GM19328 (cell line): Measurements from ENCODE around the gene KRTAP6-3.

Experiments
- ATAC-seq: cut with Tn5 transposase; IDR thresholded peaks from one replicate; pipeline ENCODE4 v1.9.1; 2021; ENCODE audit warnings: mild to moderate bottlenecking, moderate library complexity; ENCODE audit not compliant: unreplicated experiment

The KRTAP6-3 gene, protein sequence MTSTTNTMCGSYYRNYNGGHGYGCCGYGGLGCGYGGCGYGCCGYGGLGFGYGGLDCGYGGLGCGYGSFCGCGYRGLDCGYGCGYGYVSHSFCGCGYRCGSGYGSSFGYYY

DNA sequence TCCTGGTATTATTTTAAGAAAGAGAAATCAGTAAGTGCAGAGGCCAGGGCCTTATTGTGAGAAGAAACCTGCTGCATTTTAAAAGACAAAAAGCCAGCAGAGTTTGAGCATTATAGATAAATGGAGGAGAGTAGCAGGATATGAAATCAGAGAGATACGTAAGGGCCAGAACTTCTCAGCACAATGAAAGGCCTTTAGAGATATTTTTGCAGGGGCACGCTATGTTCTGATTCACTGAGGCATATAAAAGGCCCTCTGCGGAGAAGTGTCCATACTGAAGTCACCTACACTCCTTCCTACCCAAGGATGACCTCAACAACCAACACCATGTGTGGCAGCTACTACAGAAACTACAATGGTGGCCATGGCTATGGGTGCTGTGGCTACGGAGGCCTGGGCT lies at the start of gene KRTAP6-3:
TSS of gene KRTAP6-3 (plus strand) at position 301 of the 400 bp plus-strand sequence. CDS start at position 307, 6 bp downstream.
- ATAC-seq = no peak

DNA sequence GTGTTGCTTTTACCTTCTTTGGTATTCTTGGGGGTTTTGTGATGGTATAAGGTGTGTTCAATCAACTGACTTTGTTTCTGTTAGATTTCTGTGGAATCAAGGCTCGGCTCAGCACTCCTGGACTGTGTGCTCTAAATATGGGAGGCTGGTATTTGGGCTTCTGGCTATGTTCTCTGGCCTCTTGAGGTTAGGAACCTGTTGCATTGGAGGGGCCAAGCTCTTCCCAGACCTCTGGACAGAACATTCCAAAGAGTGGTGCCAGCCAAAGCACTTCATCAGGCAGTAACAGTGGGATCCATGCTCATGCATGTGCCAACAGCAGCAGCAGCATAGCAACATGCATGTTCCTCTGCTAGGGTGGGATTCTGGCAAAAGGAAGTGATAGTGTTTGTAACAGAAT lies 39.5 kb upstream of the KRTAP6-3 start:
- ATAC-seq = no peak

DNA sequence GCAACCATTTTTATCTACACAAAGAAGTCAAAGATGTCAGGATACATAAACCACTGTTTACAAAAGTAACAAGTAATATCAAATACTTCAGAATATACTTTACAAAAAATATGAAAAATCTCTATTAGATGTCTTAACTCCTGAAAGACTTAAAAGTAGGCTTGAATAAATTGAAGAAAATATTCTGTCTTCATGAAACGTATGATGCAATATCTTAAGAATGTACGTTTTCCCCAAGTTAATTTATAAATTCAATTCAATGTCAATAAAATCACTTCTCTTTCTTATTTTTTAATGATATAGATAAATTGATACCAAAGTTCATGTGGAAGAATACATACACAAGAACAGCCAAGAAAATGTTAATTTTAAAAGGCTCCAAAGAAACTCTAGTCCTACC lies 37.1 kb upstream of the KRTAP6-3 start:
- no peak for ATAC-seq

DNA sequence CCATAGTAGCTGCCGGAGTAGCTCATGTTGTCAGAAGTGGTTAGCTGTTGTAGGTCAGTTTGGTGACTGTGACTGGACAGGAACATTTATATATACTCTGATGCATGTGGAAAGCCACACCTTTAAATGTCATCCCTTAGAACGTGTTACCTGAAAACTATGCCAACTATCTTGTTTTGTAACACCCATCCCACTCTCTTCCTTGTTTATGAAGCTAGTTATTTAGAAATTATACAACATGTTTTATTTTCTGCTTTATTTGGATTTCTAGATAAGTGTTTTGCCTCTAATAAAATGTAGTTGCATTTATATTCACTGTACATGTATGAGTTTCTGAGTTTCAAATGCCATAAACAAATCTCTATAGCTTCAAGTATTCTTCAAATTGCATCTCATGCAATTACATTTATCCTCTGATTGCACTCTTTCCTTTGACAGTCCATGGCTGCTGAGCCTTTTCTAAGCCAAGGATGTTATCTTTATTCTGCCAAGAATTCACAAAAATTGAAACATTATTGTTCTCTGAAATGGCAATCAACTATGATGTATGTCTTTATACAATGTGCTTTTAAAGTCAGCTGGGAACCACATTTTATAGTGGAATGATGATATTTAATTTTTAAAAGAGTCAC lies 30.9 kb upstream of the KRTAP6-3 start, which contains the start of gene KRTAP19-7:
TSS of gene KRTAP19-7 (minus strand) at position 51 of the 632 bp plus-strand sequence. CDS start at position 26, 25 bp downstream.
- no peak for ATAC-seq

DNA sequence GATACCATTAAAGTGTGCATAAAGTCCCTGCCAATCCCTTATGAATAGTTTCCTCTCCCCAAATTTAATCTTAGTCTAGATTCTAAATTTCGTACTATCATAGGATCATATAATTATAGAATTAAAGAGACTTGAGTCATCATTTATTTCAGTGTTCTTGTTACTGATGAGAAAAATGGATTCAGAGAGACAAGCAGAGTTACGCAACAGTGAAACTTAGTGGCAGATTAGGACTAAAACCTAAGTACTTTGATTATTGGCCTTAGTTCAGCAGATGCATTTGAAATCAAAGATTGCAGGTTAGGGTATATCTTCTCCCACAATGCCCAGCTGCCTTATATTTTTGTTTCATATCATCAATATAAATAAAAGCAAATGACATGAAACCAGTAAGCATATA lies 30.3 kb upstream of the KRTAP6-3 start:
- no peak for ATAC-seq

DNA sequence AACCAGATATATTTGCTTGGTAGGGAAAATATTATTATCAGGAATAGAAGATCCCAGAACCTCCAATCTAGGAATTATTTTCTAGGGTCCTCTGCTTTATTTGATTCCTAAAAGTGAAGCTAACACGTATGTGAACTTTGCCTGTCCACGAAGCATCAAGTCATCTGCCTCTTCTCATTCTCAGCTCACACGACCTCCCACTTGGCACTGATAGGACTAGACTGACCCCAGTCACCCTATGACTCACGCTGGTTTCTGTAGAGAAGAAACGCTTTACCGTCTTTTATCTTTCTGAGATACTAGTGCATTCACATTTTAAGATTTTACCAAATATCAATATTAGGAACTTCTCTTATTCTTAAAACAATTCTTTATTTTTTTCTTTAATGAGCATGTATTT lies 29.2 kb upstream of the KRTAP6-3 start:
- ATAC-seq = no peak

DNA sequence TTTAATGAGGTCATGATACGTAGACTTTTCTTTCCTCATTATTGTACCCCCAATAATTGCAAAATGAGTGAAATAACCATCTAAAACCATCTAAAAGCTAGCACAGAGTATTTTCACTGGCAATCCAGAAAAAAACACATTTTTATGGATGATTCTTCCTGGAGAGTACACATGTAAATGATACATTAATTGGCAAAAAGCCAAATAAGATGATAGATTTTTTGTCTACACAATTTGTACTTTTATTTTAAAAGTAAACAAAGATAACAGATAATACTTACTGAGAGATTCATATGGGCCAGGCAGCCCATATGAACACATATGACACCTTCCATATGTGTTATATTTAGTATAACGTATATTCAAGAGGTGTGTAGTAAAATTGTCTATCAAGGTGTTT lies 28.6 kb upstream of the KRTAP6-3 start:
- ATAC-seq = no peak

DNA sequence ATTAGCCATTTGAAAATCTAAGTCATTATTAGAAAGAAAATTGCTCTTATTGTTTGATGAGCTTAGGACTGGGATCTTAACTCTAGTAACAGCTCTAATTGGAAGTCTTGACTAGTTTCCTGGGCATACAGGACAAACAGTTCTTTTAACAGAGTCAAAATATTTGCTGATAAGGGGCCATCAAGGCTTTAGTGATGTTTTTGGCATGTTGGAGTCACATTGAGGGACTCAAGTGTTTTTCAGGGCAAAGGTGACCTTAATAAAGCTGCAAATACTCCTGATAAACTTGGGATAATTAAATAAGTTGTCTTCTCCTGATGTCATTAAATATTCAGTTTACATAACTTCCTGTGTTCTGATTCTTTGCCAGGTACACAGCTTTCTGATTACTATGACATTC lies 24.6 kb upstream of the KRTAP6-3 start:
- no peak for ATAC-seq

DNA sequence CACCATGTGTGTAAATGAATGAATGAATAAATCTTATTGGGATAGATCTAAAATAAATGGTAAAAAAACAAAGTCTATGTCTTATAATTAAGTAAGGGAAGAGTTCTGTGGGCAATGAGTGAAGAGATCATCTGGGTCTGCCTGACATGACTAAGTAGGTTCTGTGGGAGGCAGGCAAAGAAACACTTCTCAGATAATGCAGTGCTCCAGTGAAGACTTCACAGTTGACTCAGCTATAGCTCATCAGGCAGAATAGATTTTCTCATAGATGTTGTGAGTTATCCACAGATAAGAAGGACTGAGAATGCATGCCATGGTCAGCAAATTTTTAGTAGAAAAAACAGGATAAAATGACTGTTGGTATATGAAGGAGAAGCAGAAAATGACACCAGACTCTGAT lies 14.5 kb upstream of the KRTAP6-3 start:
- ATAC-seq = no peak

DNA sequence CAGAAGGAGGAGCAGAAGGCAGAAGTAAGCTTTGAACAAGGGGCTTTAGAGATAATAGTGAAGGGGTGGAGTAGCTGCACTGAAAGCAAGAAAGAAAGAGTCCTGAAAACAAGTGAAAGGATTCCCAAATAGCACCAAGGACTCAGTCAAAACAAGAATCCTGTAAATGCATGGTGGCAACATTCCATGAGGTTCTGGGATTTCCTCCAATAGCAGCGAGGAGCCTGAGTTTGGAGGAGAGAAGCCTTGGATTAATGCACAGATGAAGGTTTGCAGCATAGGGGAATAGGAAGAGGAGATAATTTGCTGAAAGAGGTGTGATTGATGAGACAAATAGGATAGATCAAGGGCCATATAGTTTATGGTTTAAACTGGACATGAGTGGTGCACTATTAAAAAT lies 12.9 kb upstream of the KRTAP6-3 start:
- ATAC-seq = no peak

DNA sequence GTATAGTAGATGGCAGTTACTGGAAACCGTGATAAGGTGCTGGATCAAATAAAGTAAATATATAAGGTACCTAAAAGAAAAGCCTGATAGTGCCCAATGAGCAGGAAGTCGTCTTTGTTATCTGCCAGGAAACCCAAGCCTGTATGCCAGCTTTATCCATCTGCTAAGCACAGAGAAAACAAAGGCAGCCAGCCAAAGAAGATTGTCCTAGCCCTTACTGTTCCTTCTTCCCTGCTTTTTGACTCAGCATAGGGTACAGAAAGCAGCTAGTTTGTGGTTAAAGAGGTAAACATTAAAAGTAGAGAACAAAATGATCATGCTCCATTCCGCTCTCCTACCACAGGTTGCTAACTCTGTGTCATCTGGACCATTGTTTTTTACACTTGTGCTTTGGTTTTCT lies 12.1 kb upstream of the KRTAP6-3 start:
- no peak for ATAC-seq

DNA sequence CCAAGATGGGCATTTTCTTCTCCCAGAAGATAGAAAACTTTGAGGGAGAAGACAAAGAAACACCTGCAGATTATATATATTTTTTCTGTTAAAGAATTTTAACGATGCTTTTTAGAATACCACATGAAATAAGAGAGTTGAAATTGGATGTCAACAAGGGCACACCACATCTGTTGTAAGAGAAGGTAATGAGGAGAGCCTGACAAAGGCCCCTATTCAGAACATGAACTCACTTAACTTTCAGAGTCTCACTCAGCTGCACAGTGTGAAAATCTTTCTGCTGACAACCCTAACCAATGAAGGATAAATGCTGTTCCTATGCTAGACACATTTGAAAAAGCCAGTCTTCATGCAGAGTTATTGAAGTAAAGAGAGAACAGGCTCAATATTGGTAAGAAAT lies 9.4 kb upstream of the KRTAP6-3 start:
- no peak for ATAC-seq

DNA sequence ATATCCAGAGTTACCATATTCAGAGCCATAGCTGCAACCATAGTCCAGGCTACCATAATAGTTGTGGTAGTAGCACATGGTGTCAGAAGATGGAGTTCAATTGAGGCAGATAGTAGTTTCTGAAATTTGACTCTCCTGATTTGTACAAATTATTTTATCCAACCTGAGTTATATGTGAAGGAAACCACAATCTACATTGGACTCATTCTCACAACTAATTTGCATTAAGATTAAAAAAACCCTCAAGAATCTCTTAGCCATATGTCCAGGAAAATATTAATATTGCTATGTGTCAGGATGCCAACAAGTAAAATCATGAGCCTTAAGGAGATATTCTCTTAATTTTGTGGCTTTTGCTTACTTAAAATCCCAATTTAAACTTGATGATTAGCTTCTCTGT lies 1.9 kb upstream of the KRTAP6-3 start, which contains the start of gene KRTAP22-2:
TSS of gene KRTAP22-2 (minus strand) at position 101 of the 400 bp plus-strand sequence.
- ATAC-seq = no peak

DNA sequence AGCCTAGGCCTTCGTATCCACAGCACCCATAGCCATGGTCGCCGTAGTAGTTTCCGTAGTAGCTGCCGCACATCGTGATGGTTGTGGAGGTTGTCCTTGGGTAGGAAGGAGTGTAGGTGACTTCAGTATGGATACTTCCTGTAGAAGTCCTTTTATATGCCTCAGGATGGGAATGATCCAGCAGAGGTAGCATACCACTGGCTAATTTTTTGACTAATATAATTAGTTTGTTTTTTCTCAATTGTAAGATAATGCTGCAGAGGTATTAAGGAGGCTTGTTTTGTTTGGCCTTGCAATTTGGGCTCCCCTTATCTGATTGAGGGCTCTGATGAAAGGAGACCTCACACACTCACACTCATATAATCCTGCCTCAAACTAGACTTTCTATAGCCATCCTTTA lies 6.6 kb downstream of the KRTAP6-3 start, which contains the start of gene KRTAP6-2:
TSS of gene KRTAP6-2 (minus strand) at position 101 of the 400 bp plus-strand sequence. CDS start at position 73, 28 bp downstream.
- ATAC-seq = no peak

DNA sequence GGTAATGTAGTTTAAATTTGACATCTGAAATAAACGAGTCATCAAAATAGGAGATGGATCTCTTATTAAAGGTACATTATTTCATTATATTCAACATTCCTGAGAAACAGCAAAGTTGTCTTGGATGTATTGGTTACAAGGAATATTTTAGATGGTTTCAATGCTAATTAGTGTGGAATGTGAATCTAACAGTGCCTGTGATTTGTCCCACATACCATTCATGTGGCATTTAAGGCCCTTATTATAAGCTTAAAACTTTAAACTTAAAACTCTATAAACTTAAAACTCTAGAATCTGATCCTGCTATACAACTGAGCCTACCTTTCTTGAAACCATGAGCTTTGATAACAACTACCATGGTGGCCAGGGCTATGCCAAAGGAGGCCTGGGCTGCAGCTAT lies 8.5 kb downstream of the KRTAP6-3 start, which contains the start of gene KRTAP22-1:
TSS of gene KRTAP22-1 (plus strand) at position 301 of the 400 bp plus-strand sequence.
- no peak for ATAC-seq

DNA sequence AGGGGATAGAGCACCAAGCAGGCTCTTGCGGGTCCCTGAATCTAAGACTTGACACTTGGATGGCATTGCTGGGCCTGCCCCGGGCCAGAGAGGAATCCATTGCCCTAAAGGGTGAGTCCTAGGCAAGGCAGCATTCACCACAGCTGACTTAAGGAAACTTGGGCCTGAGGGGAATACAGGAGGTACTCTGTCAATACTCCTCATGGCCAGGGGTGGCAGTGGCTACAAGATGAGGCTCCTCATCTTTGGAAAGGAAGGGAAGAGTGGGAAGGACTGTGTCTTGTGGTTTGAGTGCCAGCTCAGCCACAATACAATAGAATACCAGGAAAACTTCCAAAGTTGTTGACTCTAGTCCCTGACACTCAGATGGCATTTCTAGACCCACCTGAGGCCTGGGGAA lies 13.7 kb downstream of the KRTAP6-3 start:
- ATAC-seq = no peak

DNA sequence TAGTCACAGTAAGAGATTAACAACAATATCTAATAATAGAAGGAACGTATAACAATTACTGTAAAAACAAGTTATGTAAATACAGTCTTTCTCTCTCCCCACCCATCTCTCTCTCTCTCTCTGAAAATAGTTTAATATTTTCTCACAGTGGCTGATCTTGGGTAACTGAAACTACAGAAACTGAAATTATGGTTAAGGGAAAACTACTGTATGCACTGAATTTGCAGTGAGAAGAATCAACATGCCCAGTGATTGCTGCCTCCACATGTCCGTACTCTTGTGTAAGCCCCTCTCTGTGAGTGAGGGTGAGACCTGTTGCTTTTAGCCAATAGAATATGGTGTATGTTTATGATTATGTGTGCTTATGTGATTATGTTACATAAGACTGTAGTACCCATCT lies 19.9 kb downstream of the KRTAP6-3 start:
- no peak for ATAC-seq

DNA sequence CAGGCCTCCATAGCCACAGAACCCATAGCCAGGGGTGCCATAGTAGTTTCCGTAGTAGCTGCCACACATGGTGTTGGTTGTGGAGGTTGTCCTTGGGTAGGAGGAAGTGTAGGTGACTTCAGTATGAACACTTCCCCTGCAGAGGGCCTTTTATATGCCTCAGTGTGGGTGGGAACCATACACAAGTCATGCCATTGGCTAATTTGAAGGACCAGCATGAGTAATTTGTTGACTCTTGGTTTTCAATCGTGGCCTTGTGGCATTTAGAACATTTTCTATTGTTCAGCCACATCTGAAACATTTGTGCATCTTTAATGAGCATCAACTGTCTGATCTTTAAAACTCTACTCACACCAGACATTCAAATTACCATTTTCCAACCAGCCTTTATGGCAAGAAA lies 21.6 kb downstream of the KRTAP6-3 start, which contains the start of gene KRTAP6-1:
TSS of gene KRTAP6-1 (minus strand) at position 95 of the 400 bp plus-strand sequence. CDS start at position 69, 26 bp downstream.
- ATAC-seq = no peak

DNA sequence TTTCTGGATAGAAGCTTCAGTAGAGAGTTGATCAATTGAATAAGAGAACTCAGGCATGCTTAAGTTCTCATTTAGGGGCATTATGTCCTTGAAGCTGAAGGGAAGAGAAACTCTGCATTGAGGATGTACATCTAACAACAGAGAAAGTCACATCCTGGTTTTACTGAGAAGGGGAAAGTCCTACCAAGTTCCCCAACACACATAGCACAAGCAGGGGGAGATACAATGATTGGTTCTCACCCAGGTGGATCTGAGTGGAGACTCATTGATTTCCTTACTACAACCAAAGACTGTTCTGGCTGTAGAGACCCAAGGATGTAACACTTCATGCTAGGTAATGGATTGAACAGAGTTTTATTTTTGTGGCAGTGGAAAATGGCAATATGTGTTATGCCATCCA lies 23.0 kb downstream of the KRTAP6-3 start:
- ATAC-seq = no peak

DNA sequence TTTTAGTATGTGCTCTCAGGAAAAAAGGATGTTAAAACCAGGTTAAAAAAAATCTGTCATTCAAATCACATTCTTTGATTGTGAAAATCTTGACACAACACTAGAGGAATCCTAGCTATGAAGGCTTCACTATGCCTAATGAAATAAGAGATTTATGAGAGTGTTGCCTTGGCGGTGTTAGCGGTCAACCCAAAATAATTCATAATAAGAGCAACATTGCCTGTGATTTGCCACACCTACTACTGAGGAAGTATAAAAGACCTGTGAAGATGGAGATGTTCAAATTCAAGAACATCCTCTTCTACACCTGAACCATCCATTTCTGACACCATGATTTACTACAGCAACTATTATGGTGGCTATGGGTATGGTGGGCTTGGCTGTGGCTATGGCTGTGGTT lies 23.9 kb downstream of the KRTAP6-3 start, which contains the start of gene KRTAP20-1:
TSS of gene KRTAP20-1 (plus strand) at position 301 of the 400 bp plus-strand sequence. CDS start at position 331, 30 bp downstream.
- no peak for ATAC-seq

DNA sequence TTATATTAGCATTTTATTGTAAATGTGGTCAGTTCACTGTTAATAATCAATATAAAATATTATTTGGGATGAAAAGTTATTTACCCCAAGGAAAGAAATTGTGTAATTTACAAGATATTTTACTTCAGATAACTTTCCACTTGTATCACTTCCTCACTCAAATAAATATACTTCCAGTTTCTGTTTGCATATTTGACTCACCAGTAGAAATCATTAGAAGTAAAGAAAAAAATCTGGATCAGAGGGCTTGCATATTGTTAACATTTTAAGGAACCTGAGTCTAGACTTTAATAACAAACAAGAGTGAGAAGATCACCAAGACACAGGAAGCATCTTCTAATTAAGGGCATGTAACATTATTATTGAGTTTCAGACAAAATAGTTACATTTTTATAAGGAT lies 27.8 kb downstream of the KRTAP6-3 start:
- no peak for ATAC-seq

DNA sequence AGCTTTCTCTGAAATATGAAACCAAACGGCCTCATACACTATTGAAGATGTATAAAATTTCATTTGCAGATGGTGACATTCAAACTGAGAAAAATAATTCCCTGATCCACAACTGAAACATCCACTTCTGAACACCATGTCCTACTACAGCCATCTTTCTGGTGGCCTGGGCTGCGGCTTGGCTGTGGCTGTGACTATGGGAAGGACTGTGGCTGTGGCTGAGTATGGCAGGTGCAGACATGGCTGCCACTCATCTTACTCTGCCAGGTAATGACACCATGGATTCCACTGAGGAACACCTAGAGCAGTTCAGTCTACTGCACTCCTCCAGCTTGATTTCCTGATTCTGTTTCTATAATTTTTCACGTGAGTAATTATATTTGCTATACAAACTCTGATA lies 28.3 kb downstream of the KRTAP6-3 start, which contains the start of gene KRTAP20-4:
TSS of gene KRTAP20-4 (plus strand) at position 106 of the 400 bp plus-strand sequence.
- no peak for ATAC-seq
